Dermis lymphatic vessel endothelial cell (primary cell): ENCODE data around the gene TNFSF18. TPM values are rescaled to one million over a fixed set of nuclear protein-coding genes. Genes with fewer than 3 reads are reported as not detected.

Experiments
- total RNA-seq: library from RNA; depleted of rRNA; stranded (reverse); fragments of >200 nt; gene quantifications from 2 replicates; pipeline ENCODE4 v1.2.1, GENCODE V29; 2014

TNFSF18 gene, protein sequence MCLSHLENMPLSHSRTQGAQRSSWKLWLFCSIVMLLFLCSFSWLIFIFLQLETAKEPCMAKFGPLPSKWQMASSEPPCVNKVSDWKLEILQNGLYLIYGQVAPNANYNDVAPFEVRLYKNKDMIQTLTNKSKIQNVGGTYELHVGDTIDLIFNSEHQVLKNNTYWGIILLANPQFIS
- 14.4 and 16.1 TPM in 2 replicates for total RNA-seq

DNA sequence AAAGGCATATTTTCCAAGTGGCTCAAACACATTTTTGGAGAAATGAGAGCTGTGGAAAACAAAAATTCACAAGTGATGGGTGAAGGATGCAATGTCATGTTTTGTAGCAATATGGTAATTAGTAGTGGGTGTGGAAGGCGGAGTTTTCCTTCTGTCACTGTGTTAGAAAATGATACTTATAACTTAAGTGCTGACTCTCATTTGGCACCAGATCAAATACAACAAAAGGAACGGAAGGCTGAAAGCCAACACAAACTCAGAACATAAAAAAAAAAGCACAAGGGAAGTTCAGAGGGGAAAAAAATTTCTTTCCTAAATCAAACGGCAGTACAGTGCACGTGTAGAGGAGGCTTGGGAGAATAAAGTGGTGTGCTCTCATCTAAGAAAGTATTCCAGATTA lies at the start of gene TNFSF18:
Gene TNFSF18 (minus strand): TSS at position 77 of the 400 bp plus-strand sequence. CDS start 45 bp downstream, at position 32.

Other genes starting within 250 kb of the TNFSF18 start
- gene TNFSF4, start 156.4 kb upstream of the TNFSF18 start, total RNA-seq, result 1.4 and 1.8 TPM in 2 replicates